ENCODE data around the gene MYLK.

Gene MYLK

DNA sequence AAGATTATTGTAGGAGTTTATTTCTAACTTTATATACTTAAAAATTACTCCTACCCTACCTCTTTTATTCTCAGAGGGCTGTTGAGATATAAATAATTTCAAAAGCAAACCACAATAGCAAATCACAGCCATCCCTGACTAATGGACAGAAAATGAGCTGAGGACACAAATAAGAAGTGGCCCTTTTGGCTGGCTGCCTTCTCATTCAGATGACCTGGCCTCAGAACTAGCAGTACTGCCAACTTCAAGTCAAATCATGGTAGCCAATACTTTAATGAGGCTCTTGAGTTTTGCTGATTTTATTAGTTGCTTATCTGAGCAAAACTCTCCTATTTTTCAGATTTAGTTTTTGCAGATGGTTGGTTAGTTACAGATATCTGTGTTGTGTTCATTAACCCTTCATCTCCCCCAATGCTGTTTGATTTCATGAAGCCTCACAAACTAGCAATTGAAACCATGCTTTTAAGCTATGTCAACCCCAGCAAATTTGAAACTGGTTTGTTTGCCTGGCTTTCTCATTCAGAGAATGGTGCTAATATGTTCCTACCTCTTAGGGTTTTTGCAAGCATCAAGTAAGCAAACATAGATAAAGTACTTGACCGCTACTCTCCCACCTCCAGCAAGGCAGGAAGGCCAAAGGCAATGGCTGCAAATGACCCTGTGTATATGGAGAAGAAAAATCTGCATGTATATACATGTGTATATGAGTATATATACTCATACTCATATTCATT lies 225.8 kb downstream of the MYLK start:
- DNase-seq: no peak

DNA sequence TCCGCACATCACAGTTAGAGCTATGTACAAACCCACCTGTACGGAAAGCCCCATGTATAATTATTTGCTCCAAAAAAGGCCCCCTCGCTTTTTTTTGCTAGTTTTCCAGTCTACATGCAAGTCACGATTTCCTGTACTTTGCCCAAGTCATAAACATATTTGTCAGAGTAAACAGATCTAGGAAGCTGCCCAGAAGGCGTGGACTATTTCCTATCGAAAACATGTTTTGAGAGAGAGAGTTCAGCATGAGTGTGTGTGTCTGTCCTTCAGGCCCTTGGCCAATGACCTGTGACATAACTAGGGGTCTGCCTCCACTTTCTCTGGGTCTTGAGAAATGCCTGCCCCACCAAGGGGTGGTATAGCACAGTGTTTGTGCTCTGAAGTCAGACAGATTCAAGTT lies 226.6 kb downstream of the MYLK start:
- no peak for DNase-seq

DNA sequence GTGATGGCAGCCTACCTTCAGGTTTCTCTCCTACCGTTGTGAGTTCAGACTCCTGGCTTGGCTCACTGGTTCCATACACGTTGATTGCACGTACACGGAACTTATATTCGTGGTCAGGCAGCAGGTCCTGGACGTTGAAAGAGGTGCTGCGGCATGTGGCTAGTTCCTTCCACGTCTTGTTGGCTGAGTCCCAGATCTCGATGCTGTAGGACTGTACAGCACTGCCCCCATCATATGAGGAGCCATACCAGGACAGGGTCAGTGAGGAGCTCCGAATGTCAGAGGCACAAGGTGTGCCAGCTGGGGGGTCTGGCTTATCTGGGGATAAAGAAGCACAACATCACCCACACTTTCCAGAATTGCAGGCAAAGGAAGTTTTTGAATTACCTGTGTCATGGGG lies 227.0 kb downstream of the MYLK start:
- DNase-seq: no peak

DNA sequence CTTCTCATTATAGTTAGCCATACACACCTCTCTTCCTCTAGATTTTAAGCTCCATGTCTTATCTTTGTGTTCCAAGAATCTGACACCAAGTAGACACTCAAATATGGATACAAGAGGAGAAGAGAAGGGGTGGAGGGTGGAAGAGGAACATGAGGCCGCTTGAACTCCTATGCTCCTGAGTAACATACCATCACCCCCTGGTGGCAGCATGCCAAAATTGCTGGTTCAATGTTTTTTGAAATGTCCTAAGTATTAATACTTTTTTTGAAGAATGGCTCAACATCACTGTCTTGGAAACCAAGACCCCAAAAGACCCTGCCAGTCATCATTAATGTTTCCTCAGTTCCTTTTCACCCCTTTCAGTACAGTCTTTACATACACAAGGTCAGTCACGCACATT lies 227.4 kb downstream of the MYLK start:
- no peak for DNase-seq

DNA sequence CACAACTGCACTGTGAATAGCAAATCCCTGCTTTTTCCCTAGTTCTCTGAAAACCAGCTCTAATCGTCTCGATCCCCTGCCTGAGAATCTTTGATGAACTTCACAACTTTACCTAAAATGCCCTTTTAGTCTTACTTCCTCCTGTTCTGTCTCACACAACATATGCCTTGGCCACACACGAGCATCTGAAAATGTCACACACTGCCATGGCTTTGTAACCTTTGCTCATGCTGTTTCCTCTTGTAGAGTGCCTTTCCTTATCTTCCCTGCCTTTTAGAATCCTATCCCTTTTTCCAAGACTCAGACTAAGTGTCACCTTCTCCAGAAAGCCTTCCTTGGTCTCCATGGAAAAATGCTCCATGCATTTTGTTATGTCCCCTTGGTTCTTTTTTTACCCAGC lies 227.9 kb downstream of the MYLK start:
- no peak for DNase-seq

DNA sequence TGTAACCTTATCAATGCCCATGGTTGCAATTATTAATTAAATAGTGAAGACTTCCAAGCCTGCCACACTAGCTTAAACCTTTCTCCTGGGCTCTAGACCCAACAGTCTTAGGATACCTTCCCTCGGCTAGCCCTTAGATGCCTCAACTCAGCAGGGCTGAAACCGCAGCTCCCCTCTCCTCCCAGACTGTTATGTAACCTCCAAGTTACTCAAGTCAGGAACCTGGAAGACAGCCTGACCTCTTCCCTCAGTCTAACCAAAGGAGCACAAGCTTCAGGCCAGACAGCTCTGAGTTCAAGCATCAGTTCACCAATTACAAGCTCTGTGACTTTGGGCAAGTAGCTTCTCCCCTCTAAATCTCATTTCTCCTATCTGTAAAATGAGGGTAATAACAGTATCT lies 228.7 kb downstream of the MYLK start:
- DNase-seq: no peak

DNA sequence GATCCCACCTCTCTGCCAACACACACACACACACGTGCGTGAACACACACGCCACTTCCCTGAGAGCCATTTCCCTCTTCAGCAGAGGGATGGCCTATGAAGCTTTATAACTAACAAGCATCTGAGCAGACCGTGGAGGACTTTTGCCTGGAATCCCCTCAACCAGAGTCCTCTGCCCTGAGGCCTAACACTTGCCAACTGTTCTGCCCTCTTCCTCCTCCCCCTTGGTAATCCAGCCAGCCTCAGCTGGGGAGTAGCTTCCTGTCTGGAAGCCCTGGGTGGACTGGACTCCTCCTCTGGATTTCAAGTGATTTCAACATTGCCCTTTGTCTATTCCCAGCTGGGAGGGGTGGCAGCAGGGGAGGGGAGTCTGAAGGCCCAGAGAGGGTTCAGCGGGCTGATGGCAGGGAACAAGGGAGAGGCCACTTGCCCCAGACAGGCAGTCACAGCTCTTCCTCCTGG lies 230.9 kb downstream of the MYLK start:
- DNase-seq: no peak

DNA sequence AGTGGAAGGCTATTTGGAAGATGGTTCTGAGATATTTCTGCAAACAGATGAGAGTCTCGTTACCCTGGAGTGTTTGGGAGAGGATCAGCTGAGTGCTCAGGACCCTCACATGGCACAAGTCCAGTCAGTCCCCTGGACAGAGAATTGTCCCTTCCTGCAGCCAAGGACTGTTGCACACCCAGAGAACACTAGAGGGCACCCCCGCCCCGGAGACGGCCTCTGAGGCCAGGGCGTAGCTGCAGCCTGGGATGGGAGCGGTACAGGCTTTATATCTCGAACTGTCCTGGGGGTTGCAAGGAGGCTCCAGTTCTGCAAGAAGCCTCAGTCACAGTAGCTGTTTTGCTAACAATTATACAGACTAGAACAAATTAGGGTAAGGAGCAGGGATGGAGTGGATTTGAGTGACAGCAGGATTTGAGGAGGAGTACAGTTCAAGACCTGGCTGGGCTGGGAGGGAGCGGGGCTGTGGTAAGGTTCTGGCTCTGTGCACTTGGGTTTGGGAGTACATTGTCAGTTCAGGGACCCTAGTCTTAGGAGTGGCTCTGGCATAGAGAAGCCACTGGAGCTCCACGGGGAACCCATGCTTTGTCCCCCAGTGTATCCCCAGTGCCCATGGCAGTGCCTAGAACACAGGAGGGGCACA lies 231.7 kb downstream of the MYLK start:
- peak; percentile 18 for DNase-seq

DNA sequence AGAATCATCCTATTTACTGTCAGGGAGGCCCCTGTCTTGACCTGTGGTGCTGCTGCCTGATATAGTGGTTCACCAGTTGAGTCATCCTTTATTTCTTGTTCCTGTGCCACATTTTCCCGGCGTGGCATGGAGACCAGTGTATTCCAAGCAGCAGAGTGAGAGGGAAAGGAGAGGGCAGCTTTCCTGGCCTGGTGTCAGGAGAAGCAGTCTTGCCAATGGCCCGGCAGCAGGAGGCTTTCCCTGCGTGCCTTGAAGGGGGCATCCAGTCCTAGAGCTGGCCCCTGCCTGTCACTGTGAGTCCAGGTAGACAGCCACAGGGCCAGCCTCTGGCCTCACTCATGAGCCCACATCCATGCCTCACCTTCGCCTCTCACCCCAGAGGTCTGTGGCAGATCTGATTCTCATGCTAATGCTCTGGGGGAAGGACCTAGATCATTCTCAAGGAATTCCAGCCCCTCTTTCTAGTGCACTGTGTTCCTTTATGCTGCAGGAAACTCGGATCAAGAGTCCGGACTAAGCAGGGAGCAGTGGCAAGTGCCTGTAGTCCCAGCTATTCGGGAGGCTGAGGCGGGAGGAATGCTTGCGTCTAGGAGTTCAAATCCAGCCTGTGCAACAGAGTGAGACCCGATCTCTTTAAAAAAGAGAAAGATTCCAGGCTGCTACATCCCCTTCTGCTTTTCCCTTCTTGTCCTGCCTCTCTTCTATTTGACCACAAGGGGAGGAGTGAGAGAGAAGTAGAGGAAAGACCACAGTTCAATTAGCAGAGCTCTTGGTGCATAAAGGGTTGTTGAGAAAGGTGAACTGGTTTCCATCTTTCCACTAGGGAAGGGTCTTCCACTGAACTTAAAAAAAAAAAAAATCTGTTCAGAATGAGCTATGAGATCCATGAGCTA lies 232.4 kb downstream of the MYLK start:
- no peak for DNase-seq

DNA sequence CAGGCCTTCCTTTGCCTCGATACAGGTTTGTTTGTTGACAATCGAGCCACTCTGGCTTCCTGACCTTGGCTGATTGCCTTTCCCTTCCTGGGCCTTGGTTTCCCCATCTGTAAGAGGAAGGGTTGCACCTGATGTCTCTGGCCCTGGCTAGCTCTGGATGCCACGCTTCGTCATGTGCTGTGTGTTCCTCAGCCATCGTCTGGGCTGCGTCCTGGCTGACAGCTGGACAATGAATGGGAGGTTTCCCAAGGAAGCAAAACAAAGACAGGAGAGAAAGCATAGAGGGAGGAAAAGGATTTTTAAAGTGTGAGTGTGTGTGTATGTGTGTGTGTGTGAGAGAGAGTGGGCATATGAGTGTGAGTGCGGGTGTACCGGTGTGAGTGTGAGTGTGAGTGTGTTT lies 234.0 kb downstream of the MYLK start:
- no peak for DNase-seq

DNA sequence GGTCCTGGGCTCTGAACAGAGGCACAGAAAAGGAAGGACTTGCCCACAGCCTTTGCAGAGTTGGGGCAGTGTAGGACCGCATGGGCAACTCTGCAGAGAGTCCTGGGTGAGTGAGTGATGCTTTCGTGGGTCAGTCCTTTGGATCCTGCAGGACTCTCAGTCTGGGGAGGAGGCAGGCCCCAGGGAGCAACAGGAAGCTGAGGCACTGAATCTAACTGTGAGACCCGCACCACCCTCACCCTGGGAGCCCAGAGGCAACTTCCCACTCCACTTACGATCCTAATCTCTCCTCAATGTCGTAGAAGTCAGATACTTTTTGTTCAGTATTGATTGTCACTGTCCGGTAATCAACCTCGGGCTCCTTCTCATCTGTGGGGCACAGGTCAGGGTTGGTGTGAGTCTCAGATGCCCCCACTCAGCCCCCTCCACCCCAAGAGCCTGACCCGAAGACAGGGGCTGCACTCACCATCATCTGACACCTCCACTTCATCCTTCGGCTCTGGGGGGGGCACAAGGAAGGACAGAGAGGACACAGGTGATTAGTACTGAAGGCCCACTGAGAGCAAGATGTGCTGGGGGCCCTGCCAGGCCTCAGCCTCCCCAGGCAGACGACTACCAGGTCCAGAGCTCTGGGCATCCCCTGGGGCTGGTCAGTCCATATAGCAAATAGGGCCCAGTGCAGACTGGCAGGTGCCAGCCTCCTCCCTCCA lies 235.3 kb downstream of the MYLK start:
- no peak for DNase-seq

DNA sequence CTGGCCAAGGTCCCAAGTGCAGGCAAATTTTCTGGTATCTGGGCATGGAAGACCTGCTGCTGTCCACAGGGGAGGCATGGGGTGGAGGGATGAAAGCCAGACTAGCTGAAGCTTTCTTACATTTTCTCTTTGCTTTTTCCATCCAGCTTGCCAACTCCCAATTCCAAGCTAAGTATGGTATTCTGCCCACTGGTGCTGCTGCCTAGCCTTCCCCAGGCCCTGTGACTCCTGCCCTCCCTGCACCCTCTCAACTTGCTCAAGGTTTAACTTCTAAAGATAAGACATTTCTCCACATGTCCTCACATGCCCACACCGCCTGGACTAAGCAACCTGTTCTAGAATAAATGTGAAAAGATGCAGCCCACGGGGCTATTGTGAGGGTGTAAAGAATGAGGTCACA lies 239.8 kb downstream of the MYLK start:
- no peak for DNase-seq

DNA sequence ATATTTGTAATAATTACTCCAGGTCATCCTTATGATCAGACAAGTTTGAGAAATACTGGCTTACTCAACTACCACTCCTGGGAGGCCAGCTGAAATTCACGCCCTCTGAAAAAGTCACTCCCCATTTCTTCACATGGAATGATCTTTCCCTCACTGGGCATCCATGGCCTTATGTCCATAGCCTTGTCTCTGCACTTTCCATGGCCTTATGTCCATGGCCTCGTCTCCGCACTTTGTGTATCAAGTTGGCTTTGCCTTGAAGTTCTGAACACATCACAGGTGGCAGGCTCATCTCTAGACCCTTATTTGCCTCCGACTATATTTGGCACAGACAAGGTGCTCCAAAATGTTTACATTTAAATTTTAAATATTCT lies 241.2 kb downstream of the MYLK start:
- DNase-seq: no peak

DNA sequence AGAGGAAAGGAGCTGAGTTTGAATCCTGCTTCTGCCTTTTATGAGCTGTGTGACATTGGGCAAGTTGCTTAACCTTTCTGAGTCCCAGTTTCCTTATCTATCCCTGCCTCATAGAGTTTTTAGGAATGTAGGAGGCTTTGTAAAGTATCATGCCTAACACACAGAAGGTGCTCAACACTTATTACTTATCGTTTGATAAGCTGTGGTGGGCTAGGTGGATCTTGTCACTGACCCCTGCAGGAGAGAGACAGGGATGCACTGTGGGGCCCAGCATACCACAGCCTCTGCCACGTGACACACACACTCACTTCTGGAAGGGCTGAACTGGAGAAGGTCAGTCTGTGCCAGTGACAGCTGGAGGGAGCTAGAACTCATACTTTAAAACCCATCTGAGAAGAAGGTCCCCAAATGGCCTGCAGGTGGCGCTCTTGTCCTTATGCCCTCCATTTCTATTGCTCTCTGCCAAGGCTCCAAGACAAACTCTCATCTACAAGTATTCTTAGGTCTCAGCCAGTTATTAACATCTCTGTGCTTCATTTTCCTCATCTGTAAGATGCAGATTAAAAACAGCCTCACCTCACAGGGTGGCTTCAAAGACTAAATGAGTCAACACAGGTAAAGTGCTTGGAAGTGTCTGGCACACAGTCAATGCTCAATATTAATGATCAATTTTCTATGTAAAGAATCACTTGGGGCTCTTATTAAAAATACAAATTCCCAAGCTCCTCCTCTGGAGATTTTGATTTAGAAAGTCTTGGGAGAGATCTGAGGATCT lies 241.8 kb downstream of the MYLK start:
- peak; percentile 49 for DNase-seq

DNA sequence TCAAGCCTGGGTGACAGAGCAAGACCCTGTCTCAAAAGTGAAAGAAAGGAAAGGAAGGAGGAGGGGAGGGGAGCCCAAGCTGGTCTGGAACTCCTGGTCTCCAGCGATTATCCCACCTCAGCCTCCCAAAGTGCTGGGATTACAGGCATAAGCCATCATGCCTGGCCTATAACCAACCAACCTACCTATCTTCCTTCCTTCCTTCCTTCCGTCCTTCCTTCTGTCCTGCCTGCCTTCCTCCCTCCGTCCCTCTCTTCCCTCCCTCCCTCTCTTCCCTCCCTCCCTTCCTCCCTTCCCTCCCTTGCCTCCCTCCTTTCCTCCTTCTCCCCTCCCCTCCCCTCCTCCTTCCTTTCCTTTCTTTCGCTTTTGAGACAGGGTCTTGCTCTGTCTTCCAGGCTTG lies 242.6 kb downstream of the MYLK start:
- DNase-seq: no peak

DNA sequence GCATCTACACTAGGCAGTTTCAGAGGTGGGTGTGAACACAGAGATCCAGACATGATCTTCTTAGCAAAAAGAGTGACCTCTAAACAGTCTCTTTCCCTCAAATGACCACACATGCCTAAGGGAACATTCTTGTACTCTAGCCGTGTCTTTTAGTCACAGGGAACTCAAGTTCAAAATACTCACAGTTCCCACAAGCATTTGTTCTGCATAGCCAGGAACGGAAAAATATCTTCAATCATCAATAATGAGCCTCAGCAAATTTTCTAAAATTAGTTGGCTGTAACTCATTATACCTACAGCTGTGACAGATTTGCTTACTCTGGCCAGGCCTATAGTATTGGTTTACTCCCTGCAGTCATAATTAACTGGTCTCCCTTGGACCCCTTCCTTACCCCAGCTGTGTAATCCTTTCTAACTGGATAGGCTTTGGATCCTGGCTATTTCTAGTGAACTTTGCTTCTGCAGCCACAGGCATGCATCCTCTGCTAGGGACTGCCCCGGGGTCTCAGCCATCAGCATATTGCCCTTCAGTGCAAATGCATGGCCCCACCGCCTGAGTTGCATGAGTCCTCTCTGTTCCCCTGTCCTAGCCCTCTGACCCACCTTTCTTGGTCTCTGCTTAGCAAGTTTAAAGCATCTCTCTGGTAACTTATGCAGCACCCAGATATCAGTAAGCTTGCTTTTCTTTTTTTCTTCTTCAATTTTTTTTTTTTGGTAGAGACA lies 243.2 kb downstream of the MYLK start:
- DNase-seq: no peak

DNA sequence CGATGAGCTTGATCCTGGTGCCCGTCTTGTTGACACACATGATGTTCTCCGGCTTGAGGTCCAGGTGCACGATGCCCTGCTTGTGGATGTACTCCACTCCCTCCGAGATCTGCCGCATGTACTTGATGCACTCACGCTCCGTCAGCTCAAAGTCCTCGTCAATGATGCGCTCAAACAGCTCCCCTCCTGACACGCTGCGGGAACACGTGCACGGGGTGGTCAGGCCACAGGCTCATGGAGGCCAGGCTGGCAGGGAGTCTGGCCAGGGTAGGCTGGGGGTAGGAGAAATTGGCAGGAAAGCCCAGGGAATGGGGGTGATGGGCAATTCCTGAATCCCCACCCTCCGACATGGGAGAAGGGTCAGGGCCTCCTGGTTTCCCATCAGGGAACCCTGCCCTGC lies 243.8 kb downstream of the MYLK start:
- no peak for DNase-seq

DNA sequence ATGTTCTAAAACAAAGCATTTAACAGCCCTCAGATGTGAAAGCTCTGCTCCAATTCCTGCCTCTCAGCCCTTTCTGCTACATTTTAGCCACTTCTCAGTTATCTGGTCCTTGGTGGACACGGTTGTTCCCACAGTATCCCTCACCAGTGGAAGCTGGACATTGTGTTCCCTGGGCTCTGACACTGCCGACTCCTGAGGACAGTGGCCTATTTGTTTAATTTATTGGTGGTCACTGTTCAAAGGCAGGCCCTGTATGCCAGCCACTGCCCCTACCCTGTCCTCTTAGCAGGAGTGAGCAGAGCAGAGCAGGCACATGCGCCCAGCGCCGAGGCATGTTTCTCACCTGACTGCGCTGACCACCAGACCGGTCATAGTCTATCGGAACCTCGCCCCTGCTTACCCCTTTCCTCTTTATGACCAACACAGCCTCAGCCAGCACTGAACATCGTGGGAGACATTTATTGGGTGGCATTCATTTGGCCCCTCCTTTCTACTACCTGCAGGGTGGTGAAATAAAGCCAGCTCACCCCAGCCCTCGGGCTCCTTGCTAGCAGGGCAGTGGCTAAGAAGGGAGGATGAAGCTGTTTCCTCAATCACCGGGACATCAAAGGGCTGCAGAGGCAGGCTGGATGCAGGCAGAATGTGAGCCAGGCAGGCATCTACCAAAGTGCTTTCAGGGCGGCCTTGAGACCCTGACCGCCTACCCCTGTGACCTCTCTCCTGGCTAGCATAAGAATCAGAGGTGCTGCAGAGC lies 245.0 kb downstream of the MYLK start:
- DNase-seq: no peak

DNA sequence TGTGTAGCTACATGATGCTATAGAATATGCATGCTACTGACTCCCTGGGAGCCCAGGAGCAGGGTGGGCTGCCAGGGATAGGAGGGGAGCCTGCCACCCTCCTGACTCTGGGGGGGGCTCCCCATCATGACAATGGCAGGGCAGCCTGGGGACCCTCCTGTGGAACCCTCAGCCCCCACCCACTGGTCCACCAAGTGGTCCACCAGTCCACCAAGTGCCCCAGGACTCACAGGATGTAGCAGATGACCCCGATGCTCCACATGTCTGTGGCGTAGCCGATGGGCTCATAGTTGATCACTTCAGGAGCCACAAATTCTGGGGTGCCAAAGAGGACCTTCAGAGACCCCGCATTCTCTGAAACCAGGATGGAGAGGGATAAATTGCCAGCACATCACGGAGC lies 246.3 kb downstream of the MYLK start:
- DNase-seq: no peak

DNA sequence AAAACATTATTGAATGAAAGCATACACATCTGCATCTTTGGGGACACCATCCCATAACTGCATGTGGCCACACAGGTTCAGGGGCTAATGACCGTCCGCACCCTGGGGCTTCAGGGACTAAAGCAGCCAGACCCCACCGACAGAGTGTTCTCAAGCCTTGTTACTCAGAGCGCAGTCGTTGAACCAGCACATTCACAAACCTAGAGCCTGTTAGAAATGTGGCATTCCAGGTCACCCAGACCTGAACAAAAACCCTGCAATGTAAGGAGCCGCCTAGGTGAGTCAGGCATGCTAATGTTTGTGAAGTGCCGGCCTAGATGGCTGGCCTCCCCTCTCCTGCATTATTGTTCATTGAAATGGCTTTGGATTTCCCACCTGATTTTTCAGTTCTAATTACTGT lies 247.0 kb downstream of the MYLK start:
- DNase-seq: no peak

DNA sequence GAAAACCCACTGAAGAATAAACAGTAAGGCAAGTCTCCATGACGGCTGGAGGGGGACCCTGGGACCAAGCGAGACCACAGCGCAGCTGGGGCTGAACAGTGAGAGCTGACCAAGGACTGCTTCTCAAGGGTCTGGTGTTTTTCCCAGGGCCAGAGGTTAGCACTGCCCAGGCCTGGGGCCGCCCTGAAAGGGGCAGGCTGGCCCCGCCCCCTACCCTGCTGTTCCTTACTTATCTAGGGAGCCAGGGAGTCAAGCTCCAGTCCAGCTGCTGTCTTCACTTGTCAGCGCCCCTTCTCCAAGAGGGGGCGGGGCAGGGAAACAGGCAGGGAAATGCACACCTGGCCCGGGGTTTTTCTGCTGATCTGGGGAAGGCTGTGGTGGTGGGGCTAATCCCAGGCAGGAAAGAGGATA lies 247.7 kb downstream of the MYLK start:
- no peak for DNase-seq
